D721Med (cell line): ENCODE data around the gene RBM19.
A peak's percentile ranks its signal among the peaks of the same experiment; 100 is the strongest.

ENCODE experiments used
- DNase-seq: peaks from one replicate; pipeline ENCODE4 v3.0.0; 2011; ENCODE audit warnings: low spot score; ENCODE audit not compliant: insufficient read length
- FAIRE-seq: peaks from 2 replicates; lab custom pipeline; 2011; peaks lifted over from hg19 to GRCh38; lab: Jason Lieb, UNC
- CTCF ChIP-seq: IDR thresholded peaks from 2 replicates; pipeline ENCODE4 v1.5.1; 2012; ENCODE audit warnings: mild to moderate bottlenecking, control low read depth; ENCODE audit not compliant: insufficient read depth; ENCODE audit errors: missing control alignments

Gene RBM19

GRCh38 chr12:113825705-113826104, 140.4 kb downstream of the RBM19 start:
- no peak for DNase-seq
- no peak for TF ChIP-seq CTCF
- no peak for FAIRE-seq

GRCh38 chr12:113823816-113824215, 142.3 kb downstream of the RBM19 start:
- TF ChIP-seq CTCF: no peak
- DNase-seq: no peak
- no peak for FAIRE-seq

GRCh38 chr12:113823016-113823415, 143.1 kb downstream of the RBM19 start:
- DNase-seq: no peak
- no peak for FAIRE-seq
- TF ChIP-seq CTCF: no peak

- FAIRE-seq: no peak
- no peak for DNase-seq
- TF ChIP-seq CTCF: no peak
Observed at GRCh38 chr12:113820842-113821241, 145.3 kb downstream of the RBM19 start.

- TF ChIP-seq CTCF: no peak
- no peak for DNase-seq
- no peak for FAIRE-seq
Observed at GRCh38 chr12:113820309-113820708, 145.8 kb downstream of the RBM19 start.

DNA sequence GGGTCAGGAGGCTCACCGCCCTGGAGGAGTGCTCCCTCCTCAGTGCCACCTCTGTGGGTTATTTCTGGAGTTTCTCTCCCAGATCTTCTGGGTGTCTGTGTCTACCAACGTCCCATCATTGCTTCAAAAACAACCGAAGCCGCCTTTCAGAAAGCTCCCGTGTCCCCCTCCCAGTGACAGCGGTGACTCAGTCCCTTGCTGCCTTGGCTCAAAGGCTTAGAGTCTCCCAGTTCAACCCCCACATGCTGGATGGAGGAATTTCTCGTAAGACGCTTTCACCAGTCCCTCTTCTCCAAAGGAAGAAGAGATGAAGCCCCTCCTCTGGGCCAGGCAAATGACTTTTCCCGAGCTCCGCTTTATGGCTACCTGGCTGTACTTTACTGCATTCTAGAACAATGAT, 146.6 kb downstream of the RBM19 start:
- DNase-seq (no peak), FAIRE-seq (no peak)

DNA sequence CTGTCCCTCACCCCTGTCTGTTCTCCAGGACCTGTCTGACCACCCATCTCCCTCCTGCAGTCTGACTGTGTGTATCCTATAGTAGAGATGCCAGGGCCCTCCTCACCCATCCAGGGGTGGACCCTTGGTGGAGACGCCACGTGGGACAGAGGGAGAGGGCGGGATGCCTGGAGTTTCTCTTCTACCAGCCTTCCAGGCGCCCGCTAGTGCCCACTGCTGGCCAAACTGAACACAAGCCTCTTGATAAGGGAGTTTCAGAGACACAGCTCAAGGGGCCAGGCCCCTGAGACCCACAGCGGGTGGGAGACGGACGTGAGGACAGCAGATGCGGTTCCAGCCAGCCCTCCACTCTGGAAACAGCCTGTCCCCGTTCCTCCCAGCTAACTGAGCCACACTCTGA, 147.3 kb downstream of the RBM19 start:
- FAIRE-seq: no peak
- DNase-seq: no peak
- peak; percentile 9 for TF ChIP-seq CTCF

More for the DNA sequence above, 146.6 kb downstream of the RBM19 start:
- TF ChIP-seq CTCF: no peak
